HT1080 (cell line): Measurements from ENCODE around the gene EPB41L2. TPM values are rescaled to one million over a fixed set of nuclear protein-coding genes. Genes with fewer than 3 reads are reported as not detected.
"Not testable (repeated sequence)": the region's sequence is repeated elsewhere in the genome, so short reads cannot be mapped to it uniquely, and the experiment has no call there.

ENCODE experiments used
- DNase-seq: peaks from one replicate; pipeline ENCODE4 v3.0.0-alpha.2; 2015; ENCODE audit warnings: low read depth
- polyA plus RNA-seq, 2 experiments: library from polyadenylated mRNA; depleted of rRNA; stranded (reverse); fragments of >200 nt; gene quantifications; 2 replicates each; pipeline ENCODE4 v1.2.3, GENCODE V29; 2015
- total RNA-seq: library from RNA; depleted of rRNA; stranded (reverse); fragments of >200 nt; shearing (Covaris generic); gene quantifications from 2 replicates; pipeline ENCODE4 v1.2.3, GENCODE V29; 2014; rRNA removed

EPB41L2 gene
- 17.7 and 32.5 TPM in 2 replicates for total RNA-seq
- 51.8 and 67.6 TPM in 2 replicates for polyA plus RNA-seq (2015; cell fraction: cytosol; rRNA removed)
- polyA plus RNA-seq (2015; cell fraction: nucleus; rRNA removed) = 159 and 177 TPM in 2 replicates

DNA sequence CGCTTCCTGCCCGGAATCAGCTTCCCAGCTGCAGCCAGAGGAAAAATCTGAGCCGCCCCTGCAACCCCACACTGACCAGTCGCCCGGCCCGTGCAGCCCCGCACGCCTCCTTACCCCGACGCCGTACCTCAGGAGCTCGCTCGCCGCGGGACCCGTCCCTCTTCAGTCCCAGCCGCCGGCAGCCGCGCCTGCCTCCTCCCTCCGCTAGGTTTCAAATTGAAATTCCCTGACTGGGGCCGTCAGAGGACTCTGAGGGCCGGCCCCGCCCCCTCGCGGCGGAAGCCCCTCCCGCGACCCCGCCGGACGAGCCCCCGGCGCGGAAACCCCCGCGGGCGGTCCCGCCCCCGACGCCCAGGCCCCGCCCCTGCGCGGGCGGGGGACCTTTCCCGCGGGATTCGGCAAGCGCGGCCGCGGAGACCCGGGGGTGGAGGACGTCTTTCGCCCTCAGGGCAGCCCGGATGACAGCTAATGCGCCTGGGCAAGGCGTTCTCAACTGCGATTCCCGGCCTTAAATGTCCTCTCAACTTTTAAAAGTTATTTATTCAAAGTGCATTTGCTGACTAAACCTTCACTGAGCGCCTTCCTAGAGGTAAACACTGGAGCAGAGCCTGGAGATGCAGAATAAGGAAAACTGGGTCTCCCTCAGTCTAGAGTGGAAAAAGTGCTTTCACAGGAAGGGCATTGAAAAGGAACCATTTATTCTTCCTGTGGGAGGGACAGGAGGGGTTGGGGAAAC, at the start of gene EPB41L2:
Gene EPB41L2 (minus strand): TSS at position 218 of the 736 bp plus-strand sequence. CDS start 106,760 bp downstream, outside the sequence.
- peak; percentile 77 for DNase-seq

DNA sequence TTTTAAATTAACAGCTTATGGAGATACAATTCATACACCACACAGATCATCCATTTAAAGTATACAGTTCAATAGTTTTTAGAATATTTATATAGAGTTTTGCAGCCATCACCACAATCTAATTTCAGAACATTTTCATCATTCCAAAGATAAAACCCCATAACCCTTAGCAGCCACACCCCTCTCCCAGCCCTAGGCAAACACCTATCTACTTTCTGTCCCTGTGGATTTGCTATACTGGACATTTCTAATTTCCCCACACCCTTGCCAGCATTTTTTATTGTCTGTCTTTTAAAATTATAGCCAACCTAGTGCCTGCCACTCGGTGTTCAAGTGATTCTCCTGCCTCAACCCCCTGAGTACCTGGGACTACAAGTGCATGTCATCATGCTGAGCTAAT, 49.2 kb upstream of the EPB41L2 start:
- no peak for DNase-seq

DNA sequence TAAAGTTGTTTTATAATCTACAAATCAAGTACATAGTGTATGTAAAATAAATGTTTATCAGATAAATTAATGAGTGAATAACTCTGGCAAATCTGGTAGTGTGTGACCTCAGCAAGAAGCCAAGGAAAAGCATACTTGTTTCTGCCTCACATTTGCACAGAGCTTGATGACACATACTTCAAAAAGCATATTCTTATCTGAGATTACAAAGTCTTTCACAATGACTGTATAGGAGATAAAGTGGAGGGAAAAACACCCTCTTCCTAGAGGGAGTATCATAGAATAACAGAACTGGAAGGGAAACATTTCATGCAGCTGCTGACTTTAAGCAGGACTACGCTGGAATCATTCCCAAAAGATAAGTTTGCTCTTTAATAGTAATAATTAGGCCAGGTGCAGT, 44.1 kb upstream of the EPB41L2 start:
- peak; percentile 52 for DNase-seq

DNA sequence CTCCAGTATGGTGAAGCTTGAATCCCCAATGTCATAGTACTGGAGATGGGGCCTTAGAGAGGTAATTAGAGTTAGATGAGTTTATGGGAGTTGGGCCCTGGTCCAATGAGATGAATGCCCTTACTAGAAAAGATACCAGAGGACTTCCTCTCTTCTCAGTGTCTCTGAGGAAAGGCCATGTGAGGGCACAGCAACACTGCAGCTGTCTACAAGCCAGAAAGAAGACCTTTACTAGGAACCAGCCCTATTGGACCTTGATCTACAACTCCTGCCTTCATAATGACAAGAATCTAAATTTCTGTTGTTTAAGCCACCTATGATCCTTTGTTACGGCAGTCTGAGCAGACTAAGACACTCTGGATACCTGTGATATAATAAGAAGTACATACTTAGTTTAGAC, 40.9 kb upstream of the EPB41L2 start:
- DNase-seq = no peak

DNA sequence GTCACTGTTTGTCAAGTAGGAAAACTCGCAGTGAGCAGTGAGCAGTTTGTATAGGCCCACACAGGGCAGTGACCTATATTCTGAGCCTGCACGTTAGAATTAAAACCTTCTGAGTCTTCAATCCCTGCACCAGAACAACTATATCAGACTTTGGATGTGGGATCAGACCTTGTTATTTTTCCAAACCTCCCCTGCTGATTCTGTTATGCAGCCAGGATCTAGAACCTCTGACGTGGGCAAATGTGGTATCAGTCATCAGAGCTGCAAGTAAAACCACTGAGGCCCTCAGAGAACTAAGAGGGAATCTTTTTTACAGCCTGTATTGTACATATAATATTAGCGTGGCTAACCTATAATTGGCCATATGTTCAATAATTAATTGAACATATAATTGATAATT, 40.3 kb upstream of the EPB41L2 start:
- DNase-seq = peak; percentile 5

DNA sequence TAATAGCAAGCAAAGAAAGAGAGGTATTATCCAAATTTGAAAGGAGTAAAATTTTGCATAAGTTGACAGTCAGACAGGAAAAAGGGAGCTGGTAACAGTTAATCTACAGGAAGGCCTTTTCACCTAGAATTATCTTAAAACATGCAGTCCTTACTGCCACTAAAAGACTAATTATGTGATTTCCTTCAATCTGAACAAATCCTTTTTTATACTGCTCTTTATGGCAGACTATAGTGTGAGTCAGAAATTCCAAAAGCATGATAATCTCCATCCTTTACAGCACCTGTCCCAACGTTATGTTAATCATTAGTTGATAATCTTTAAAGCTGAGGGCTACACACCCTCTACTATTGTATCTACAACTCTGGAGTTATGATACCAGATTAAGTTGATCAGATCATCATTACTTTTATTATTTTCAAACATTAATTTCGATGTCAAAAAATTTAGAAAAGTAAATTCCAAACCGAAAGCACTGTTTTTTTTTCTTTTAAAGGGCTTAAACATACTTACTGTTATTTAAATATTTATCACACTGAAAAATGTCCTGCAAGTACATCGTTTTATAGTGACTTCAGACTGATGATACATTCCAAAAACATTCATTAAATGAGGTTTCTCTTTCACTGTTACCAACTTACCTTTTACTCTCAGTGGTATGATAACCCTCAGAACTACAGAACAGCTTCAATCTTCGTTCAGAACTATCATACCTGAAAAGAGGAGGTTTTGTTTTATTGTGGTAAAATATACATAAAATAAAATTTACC, 39.1 kb upstream of the EPB41L2 start:
- peak; percentile 69 for DNase-seq

DNA sequence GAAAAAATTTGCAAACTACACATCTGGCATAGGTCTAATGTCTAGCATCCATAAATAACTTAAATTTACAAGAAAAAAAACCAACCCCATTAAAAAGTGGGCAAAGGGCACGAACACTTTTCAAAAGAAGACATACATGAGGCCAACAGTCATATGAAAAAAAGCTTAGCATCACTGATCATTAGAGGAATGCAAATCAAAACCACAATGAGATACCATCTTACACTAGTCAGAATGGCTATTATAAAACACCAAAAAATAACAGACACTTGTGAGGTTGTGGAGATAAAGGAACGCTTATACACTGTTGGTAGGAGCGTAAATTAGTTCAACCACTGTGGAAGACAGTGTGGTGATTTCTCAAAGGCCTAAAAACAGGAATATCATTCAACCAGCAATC, 33.7 kb upstream of the EPB41L2 start:
- DNase-seq = no peak

DNA sequence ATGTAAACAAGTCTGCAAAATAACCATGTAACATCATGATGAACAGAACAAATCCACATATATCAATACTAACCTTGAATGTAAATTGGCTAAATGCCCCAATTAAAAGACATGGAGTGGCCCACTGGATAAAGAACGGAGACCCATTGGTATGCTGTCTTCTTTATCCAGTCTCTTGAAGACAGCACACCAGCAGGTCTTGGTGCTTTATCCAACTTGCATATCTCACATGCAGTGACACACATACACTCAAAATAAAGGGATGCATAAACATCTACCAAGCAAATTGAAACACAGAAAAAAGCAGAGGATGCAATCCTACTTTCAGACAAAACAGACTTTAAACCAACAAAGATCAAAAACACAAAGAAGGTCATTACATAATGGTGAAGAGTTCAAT, 30.3 kb upstream of the EPB41L2 start:
- no peak for DNase-seq

DNA sequence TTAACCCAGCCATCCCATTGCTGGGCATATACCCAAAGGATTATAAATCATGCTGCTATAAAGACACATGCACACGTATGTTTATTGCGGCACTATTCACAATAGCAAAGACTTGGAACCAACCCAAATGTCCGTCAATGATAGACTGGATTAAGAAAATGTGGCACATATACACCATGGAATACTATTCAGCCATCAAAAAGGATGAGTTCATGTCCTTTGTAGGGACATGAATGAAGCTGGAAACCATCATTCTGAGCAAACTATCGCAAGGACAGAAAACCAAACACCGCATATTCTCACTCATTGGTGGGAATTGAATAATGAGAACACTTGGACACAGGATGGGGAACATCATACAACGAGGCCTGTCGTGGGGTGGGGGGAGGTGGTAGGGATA, 28.9 kb upstream of the EPB41L2 start:
- not testable (repeated sequence) for DNase-seq

DNA sequence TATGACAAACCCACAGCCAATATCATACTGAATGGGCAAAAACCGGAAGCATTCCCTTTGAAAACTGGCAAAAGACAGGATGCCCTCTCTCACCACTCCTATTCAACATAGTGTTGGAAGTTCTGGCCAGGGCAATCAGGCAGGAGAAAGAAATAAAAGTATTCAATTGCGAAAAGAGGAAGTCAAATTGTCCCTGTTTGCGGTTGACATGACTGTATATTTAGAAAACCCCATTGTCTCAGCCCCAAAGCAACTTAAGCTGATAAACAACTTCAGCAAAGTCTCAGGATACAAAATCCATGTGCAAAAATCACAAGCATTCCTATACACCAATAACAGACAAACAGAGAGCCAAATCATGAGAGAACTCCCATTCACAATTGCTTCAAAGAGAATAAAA, 27.3 kb upstream of the EPB41L2 start:
- DNase-seq = not testable (repeated sequence)

DNA sequence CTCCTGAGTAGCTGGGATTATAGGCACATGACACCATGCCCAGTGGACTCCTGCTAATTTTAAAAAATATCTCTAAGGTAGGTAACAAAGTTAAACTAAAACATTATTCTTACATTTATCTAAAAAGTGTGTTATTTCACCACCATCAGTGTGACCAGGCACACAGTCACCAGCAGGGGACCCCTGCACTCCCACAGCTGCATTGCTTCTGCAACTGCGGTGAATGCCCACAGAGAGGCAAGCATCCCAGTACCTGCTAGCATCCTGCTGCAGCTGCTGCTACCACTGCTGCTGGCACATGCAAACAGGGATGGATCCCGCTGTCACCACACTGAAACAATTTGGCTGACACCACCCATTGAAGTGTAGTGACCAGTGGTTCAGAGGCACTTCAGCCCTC, 21.9 kb upstream of the EPB41L2 start:
- no peak for DNase-seq

DNA sequence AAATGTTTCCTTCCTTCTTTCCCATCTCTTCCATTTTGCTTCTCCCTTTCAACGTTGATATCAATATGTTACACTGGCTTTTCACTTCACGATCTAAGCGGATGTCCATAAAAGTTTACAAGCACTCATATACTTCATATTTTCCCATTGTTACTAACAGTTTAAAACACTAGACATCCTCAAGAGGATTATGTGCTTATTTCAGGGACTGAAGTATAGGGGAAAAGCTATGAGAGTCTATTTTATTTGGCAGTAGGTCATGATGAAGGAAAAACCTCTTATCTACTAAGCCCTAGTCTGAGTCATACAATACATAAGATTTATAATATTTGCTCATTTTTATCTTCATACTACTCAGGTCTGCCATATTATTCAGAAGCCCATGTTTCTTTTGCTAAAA, 20.6 kb upstream of the EPB41L2 start:
- no peak for DNase-seq

DNA sequence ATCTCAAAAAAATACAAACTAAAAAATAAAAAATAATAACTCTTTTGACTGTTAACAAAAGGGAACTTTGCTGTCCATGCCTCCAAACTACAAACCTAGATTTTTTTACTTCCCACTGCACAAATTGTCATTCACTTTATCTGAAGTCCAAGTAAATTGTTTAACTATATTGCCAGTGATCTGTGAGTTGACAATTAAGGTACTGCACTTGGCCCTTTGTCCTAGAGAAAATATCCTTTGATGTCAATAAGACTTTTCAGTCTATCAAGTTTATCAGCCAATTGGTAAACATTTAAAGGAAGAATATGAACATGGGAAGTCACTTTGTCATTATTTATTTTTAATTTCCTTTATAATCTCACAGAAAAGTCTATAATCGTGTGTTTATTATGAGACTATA, 19.3 kb upstream of the EPB41L2 start:
- no peak for DNase-seq

DNA sequence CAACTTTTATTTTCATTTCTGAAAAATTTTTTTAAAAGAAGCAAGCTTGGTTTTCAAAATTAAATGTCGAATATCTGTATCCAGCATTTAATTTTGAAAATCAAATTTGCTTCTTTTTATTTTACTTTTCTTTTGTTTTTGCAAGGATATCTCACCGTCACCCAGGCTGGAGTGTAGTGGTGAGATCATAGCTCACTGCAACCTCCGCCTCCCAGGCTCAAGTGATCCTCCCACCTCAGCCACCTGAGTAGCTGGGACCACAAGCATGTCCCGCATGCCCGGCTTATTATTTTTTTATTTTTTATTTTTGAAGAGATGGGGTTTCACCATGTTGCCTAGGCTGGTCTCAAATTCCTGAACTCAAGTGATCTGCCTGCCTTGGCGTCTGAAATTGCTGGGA, 17.0 kb upstream of the EPB41L2 start:
- DNase-seq = no peak

DNA sequence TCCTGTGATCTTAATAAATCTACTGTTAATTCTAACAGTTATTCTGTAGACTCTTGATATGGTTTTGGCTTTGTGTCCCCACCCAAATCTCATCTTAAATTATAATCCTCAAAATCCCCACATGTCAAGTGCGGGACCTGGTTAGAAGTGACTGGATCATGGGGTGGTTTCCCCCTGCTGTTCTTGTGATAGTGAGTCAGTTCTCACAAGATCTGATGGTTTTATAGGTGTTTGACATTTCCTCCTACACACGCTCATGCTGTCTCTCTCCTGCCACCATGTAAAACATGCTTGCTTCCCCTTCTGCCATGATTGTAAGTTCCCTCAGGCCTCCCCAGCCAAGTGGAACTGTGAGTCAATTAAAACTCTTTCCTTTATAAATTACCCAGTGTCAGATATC, 10.5 kb upstream of the EPB41L2 start:
- DNase-seq = no peak

DNA sequence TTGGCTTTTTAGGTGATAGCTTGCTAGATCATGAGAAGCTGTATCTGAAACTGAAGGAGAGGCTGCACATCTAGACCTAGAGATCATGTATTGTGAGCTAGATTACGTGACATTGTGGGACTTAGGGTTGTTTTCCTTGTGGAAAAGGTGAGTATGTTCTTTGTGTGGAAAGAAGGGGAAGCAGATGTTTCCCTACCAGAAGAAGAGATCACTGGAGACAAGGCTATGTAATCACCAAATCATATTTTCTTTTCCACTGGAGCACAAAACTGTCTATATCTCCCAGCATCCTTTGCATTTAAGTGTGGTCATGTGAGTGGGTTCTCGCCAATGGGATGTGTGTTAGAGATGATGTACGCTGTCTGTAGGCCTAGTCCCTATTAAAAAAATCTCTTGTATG, 7.0 kb upstream of the EPB41L2 start:
- DNase-seq = no peak

DNA sequence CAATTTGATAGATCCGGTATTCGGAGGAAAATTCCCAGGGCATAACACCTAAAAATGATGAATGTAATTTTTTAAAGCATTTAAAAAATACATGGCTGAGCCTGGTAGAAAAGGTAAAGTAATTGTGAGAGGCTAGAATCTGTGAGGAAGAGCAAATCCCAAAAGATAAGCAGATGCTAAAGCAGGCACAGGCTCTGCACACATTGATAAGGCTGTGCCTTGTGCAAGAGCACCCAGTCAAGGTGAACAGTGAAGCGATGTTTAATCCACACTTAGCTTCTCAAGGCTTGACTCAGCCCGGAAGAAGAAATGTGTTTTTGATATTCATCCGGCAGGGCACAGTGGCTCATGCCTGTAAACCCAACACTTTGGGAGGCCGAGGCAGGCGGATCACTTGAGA, 5.1 kb upstream of the EPB41L2 start:
- no peak for DNase-seq

DNA sequence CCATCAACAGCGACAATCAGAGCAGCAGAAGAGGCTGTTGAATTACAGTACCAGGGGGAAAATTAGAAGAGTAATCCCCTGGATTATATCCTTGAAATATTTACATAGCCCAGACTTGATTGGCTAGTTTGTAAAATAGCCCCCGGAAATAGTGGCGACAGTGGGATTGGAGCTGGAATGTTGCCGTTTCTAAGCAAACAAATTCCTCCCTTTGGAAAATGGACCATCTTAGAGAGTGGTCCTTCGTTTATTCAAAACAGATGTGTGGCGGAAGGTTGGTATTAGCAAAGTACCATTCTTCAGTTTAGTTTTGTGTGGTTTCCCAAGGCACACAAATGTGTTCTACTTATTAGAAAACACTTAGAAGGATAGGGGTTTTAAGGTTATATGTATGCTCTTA, 4.5 kb upstream of the EPB41L2 start:
- no peak for DNase-seq

DNA sequence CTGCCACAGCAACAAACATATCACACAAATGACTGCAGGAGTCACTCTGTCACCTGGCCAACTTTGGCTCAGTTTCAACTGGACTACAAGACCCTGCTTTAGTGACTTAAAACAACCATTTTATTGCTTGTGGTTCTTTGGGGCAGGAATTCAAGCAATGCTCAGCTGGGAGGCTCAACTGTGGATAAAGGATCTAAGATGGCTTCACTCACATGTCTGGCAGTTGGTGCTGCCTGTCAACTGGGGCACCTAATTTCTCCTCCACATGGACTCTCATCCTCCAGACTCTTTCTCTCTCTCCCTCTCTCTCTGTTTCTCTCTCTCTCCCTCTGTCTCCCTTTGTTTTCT, 2.8 kb upstream of the EPB41L2 start:
- DNase-seq = no peak

DNA sequence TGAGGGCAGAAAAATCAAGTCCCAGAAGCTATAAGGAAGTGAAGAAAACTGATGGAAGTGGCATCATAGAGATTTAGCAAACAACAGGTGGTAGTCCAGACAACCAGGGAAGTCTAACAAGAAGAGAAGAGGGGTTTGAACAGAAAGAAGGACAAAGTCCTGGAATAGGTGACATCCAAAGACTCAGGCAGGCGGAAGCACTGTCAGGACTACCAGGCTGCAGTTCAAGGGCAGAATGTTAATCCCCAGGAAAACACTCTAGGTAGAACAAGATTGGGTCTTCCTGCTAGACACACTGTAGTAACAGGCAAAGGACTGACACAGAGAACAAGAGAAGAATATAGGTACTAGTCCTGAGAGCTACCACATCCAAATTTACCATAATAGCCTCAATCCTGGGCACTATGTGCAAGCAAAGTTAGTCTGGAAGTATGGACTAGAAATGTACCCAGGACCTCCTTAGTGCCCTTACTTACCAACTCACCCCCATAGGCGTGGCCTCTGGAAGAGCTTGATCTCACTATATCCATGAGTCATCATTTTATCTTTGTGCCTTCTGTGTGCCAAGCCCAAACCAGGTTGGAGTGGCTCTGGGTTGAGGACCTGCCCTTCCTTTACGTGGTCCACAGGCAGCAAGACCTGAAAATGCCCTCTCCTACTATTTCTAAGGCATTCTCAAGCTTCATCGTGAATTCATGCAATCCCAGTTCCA, 2.2 kb upstream of the EPB41L2 start:
- peak; percentile 35 for DNase-seq

DNA sequence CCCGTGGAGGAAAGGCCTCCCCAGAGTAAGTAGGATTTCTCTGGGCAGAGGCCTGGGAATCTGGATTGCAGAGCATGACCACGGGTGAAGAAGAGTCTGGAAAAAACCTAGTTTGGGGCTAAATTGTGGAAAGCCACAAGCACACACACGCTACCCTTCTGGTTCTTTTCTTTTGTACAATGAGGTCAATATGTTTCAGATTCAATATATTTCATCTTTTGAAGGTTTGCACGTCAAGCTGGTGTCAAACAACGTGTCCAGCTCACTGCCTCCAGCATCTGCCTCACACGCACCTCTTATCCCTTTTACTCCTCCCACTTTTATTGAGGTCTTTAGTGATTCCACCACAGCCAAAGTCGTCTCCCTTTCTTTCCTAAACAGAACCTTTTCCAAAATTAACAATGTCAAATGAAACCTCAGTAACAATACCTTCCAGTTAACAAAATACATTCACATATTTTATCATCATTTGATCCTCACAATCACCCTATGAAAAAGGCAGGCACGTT, 773 bp upstream of the EPB41L2 start:
- no peak for DNase-seq
